Measurements from ENCODE around the gene SUGP2. TPM values are rescaled to one million over a fixed set of nuclear protein-coding genes. Genes with fewer than 3 reads are reported as not detected.
A peak's percentile ranks its signal among the peaks of the same experiment; 100 is the strongest.
"Not testable (repeated sequence)": the region's sequence is repeated elsewhere in the genome, so short reads cannot be mapped to it uniquely, and the experiment has no call there.

Gene SUGP2
- polyA plus RNA-seq, 10 donors: 45.5 to 96.1 (median 58.4) TPM

DNA sequence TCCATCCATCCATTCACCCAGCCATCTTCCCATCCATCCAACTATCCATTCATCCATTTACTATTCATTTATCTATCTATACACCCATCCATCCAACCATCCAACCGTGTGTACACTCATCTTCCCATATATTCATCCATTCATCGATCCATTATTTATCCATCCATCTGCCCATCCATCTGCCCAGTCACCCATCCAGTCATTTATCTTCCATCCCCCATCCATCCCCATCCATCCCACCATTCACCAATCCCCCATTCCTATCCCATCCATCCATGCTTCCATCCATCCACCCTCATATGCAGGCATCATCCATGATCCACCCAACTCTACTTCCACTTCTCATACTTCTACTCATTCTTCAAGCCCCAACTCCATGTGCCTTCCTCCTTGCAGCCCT, 78.3 kb downstream of the SUGP2 start:
- no peak for DNase-seq

DNA sequence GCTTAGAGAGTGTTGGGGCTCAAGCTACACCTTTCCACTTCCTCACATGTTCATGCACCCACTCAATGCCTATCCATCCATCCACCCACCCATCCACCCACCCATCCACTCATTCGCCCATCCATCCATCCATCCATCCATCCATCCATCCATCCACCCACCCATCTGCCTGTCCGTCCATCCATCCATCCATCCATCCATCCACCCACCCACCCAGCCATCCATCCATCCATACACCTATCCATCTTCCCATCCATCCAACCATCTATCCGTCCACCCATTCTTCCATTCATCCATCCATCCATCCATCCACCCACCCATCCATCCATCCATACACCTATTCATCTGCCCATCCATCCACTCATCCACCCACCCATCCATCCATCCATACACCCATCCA, 79.2 kb downstream of the SUGP2 start:
- no peak for DNase-seq

DNA sequence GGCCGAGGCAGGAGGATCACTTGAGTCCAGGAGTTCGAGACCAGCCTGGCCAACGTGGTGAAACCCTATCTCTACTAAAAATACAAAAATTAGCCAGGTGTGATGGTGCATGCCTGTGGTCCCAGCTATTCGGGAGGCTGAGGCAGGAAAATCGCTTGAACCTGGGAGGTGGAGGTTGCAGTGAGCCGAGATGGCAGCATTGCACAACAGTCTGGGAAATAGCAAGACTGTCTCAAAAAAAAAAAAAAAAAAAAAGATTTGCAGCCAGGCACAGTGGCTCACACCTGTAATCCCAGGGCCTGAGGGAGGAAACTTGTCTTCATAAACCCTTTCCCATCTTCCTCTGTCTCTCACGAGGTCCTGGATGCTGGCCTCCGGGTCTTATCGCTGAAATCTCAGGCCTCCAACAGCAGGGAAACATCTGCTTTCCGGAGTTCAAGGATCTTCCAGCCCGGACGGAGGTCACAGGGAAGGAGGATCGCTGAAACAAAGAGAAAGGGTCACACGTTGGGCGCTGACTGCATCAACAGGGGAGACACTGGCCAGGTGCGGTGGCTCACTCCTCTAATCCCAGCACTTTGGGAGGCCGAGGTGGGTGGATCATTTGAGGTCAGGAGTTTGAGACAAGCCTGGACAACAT, 80.8 kb downstream of the SUGP2 start:
- not testable (repeated sequence) for DNase-seq

DNA sequence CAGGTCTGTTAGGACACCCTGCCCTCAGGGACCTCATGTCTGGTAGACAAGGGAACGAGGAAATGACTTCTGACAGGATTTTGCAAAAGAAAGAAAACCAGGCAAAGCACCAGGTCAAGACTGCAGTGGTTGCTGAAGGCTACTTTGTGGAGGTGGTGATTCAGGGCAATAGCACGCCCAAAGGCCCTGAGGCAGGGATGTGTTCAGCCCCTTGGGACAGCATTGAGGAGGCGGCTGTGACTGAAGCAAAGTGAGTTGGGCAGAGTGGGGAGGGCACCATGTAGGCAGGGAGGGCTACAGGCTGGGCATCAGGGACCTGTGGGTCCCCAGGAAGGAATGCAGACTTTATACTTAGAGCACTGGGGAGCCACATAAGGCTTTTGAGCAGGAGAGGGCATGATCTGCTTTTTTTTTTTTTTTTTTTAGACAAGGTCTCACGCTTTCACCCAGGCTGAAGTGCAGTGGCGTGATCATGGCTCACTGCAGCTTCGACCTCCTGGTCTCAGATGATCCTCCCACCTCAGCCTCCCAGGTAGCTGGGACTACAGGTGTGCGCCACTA, 81.5 kb downstream of the SUGP2 start:
- no peak for DNase-seq

DNA sequence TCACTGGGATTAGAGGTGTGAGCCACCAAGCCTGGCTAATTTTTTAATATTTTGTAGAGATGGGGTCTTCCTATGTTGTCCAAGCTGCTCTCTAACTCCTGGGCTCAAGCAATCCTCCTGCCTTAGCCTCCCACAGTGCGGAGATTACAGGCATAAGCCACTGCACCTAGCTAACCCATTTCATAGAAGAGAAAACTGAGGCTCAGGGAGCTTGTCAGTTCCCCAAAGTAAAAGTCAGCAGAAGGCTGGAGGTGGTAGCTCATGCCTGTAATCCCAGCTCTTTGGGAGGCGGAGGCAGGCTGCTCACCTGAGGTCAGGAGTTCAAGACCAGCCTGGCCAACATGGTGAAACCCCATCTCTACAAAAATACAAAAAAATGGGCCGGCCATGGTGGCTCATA, 83.5 kb downstream of the SUGP2 start:
- no peak for DNase-seq

DNA sequence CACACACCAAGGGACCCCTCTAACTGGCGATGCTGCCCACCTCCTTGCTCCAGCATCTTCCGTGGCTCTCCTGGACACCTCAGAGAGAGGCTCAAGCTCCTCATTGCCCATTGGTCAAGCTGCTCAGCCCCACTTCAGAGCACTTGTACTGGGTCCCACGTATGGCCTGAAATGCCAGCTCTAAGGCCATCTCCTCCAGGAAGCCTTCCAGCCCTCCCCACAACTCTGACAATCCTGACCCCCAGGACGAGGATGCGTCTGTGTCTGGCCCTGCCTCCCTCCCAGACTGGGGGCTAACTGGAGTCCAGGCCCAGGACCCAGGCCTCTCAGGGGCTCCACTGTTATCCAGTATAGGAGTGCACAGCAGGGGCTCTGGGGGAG, 84.4 kb downstream of the SUGP2 start:
- DNase-seq: no peak

DNA sequence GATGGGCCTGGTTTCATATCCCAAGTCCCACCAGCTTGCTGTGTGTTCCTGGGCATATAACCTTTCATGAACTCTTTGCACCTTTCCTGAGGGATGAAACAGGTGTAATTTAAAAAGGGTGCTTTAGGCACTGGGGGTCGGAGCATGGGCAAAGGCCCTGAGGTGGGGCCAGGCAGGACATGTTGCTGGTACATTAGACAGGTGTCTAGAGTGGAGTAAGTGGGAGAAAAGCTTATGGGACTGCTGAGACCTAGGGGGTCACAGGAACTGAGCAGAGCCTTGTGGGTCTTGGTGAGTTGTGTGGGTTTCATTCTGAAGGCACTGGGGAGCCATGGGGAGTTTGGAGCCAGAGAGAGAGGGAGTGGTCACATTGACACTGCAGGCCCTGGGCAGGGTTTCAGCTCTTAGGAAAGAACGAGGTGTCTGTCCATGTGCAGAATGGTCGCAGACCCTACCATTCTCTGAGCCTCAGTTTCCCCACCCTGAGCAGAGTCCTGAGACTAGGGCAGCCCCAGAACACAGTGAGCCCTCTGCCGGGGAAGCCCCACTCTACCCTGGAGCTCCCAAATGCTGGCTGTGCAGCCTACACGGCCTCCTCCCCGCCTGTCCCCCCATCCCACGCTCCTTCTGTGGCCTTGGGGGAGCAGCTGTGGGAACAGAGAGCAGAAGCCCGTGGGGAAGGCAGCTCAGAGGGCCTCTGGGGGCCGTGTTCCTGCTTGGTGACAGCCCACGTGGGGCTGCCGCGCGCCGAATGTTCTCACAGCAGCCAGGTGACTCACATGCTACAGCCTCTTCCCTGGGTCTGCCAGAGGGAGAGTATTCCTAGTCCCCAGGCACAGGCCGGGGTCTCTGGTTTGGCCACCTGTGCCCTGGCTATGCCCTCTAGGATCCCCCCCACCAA, 85.0 kb downstream of the SUGP2 start:
- no peak for DNase-seq

DNA sequence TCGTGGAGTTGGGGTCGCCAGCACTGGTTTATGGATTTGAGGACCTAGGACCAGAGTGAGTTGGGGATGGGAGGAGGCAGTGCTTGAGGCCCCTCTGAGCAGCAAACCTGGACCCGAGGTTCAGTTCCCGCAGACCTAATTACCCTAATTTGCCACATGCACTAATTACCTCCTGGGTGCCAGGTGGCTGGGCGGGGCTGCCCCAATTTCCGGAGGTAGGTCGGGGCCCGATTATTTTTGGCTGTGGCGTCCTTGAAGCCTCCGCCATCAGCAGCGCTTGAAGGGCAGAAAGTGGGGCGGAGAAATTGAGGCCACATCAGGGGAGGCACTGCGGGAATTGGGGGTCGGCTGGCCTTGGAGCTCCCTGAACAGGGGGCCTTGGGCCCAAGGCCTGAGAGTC, 86.4 kb downstream of the SUGP2 start:
- no peak for DNase-seq

DNA sequence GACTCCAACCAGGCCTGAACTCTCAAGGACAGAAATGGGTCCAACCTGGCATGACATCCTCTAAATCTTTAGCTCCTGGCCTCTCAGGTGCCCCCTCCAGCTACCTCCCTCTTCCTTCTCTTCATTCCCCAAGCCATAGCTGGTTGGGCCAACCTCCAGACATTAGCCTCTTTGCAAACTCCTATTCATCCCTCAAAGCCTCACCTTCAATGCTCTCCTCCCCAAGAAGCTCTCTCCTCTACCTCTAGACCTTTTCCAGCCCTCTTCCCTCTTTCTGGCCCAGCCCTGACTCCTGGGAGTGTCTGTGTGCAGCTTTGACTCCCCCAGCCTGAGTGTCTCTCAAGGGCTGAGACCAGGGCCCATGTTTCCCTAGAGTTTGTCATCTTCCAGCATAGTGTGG, 87.0 kb downstream of the SUGP2 start:
- no peak for DNase-seq

DNA sequence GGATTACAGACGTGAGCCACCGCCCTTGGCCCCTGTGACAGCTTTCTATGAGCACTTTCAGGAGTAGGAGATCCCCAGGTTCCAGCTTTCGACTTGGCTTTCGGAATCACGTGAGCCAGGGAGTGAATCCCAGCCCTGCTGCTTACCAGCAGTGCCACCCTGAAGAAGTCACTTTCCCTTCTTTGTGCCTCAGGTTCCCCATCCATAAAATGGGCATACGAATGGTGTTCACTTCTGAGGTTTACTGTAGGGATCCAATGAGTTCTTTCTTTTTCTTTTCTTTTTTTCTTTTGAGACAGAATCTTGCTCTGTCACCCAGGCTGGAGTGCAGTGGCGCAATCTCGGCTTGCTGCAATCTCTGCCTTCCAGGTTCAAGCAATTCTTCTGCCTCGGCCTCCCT, 88.0 kb downstream of the SUGP2 start:
- no peak for DNase-seq

DNA sequence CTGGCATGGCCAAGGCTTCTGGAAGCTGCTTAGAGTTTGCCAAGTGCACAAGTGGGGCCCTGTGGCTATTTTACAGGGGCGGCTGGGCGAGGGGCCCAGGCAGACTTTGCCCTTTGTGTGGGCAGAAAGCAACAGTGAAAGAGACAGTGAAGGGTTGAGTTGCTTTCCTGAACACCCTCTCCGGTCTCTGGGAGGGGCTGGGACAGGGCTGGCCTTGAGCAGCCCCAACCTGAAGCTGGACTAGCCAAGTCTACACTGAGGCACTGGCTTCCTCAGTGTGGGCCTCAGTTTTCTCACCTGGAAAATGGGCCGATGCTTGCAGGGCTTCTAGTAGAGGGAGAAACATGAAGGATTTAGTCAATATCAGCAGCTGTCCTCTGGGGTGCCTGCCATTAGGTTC, 89.9 kb downstream of the SUGP2 start:
- no peak for DNase-seq

DNA sequence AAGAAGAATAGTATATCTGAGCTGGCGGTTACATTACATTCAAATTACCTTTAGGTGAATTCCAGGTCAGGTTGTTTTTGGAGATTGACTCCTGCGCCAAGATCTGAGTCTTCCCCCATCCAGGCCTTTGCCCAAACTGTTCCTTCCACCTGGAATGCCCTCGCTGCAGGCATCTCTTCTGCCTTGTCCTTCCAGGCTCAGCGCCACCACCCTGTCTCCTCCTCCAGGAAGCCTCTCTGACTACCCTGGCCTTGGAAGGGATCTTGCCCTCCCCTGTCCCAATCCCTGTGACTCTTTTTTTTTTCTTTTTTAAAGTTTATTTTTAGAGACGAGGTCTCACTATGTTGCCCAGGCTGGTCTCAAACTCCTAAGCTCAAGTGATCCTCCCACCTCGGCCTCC, 90.6 kb downstream of the SUGP2 start:
- DNase-seq: no peak

DNA sequence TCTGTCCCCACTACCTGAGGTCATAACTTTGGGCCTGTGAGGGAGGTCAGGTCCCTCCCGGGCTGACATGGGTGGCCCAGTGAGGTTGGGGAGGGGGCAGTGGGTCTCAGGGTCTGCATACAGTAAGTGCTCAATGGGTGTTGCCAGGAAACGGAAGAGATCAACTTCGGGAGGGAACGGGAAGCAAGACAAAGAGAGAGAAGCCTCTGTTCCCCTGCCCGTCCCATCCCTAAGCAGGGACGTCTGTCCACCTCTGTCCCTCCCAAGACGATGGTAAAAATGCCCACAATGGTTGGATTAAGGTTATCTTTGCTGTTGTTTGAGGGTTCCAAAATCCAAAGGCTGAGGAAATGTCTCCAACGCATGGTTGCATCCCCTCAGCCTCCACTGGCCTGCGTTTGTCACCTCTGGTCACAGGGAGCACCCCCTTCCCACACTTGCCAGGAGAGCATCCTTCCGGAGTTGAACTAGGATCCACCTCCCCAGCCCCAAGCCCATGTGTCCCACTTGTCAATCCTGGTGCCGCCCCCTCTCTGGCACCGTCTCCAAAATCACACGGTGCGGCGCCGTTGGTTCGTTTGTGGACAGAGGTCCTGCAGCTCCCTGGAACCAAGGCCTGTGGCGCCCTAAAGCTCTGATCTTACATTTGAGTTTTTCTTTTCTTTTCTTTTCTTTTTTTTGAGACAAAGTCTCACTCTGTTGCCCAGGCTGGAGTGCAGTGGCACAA, 91.5 kb downstream of the SUGP2 start:
- peak in 1 of 3 donors; percentile 40 for DNase-seq

Other genes starting within 250 kb of the SUGP2 start
- 10 to 100 TPM in 6 of 10 donors, 1 to 10 TPM in 2, under 1 TPM in 2; 0.41 to 22.5 (median 10.9) TPM for gene COMP, start 242.2 kb downstream of the SUGP2 start, polyA plus RNA-seq (ENCODE audit: insufficient read length in 10 of 10)
- gene UPF1, start 201.6 kb downstream of the SUGP2 start, polyA plus RNA-seq (ENCODE audit: insufficient read length in 10 of 10): 10 to 100 TPM; 27.4 to 43.7 (median 35.2) TPM
- gene CERS1, start 137.4 kb downstream of the SUGP2 start, polyA plus RNA-seq (ENCODE audit: insufficient read length in 10 of 10): 10 to 100 TPM; 26.8 to 36.8 (median 32.0) TPM
- gene COPE, start 114.1 kb downstream of the SUGP2 start, polyA plus RNA-seq (ENCODE audit: insufficient read length in 10 of 10): 100 to 1,000 TPM in 1 of 10 donors, 10 to 100 TPM in 9; 60.4 to 102 (median 78.4) TPM
- 10 to 100 TPM; 27.4 to 45.6 (median 35.3) TPM for gene DDX49, start 113.8 kb downstream of the SUGP2 start, polyA plus RNA-seq (ENCODE audit: insufficient read length in 10 of 10)
- gene HOMER3, start 92.3 kb downstream of the SUGP2 start, polyA plus RNA-seq (ENCODE audit: insufficient read length in 10 of 10): 10 to 100 TPM; 56.0 to 77.6 (median 63.5) TPM
- gene ARMC6, start 86 bp upstream of the SUGP2 start, polyA plus RNA-seq (ENCODE audit: insufficient read length in 10 of 10): 10 to 100 TPM; 20.5 to 33.1 (median 29.5) TPM
- 10 to 100 TPM in 2 of 10 donors, 1 to 10 TPM in 8; 7.5 to 10.7 (median 9.3) TPM for gene SLC25A42, start 30.5 kb upstream of the SUGP2 start, polyA plus RNA-seq (ENCODE audit: insufficient read length in 10 of 10)
- 10 to 100 TPM; 16.8 to 26.9 (median 21.5) TPM for gene TMEM161A, start 105.0 kb upstream of the SUGP2 start, polyA plus RNA-seq (ENCODE audit: insufficient read length in 10 of 10)
- 1 to 10 TPM in 7 of 10 donors, under 1 TPM in 3; 0.71 to 2.3 (median 1.2) TPM for gene MEF2B, start 136.7 kb upstream of the SUGP2 start, polyA plus RNA-seq (ENCODE audit: insufficient read length in 10 of 10)
- 10 to 100 TPM in 7 of 10 donors, 1 to 10 TPM in 3; 9.0 to 13.7 (median 10.9) TPM for gene BORCS8, start 158.6 kb upstream of the SUGP2 start, polyA plus RNA-seq (ENCODE audit: insufficient read length in 10 of 10)
- 10 to 100 TPM; 46.6 to 71.4 (median 60.1) TPM for gene RFXANK, start 158.7 kb upstream of the SUGP2 start, polyA plus RNA-seq (ENCODE audit: insufficient read length in 10 of 10)
- 10 to 100 TPM in 5 of 10 donors, 1 to 10 TPM in 5; 7.3 to 14.6 (median 10.4) TPM for gene NR2C2AP, start 169.9 kb upstream of the SUGP2 start, polyA plus RNA-seq (ENCODE audit: insufficient read length in 10 of 10)
- gene NCAN, start 178.4 kb upstream of the SUGP2 start, polyA plus RNA-seq (ENCODE audit: insufficient read length in 10 of 10): under 1 TPM; 0.04 to 0.84 (median 0.10) TPM
- gene TM6SF2, start 239.8 kb upstream of the SUGP2 start, polyA plus RNA-seq (ENCODE audit: insufficient read length in 10 of 10): 1 to 10 TPM; 1.5 to 4.1 (median 2.0) TPM